Measurements from ENCODE around the gene HOMER1.

Gene HOMER1

DNA sequence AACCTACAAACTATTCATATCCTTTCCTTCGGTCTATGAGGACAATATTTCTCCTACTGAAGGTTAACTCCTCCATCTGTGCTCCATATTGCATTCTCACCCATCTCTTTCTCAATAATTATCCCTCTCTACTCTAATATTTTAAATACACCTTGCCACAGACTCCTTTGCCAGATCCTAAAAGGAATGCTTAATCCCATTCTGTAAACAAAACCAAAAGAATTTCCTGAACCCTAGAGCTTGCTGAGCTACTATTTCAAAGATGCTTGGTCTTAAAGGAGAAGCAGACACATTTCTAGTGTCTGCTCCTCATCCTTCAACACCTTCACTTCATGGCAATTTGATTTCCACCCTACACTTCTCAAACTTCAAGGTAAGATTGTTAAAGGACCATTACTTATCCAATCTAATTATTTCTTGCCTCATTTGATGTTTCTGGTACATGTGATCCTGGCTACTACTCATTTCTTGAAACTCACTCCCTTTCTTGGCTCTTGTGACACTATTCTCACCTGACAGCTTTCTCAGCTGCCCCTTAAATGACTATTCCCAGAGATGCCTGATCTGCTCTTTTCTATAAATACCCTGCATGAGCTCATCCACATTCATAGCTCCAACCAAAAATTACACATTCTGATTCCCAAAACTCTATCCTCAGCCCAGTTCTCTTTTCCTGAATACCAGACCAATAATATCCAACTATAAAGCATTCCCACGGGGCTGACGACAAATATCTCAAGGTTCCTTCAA lies 20.2 kb downstream of the HOMER1 start:
- no peak for TF ChIP-seq CTCF (IDR thresholded peaks at IDR 0.05; ENCODE audit: control extremely low read depth, extremely low read depth, low read depth, missing control alignments)
- ChIA-PET POLR2A (no interaction called here), CTCF (interaction anchor here (1.3 to 1.9 kb wide), 3 partner anchors 12 to 360 kb away, joined by 3 to 9 read pairs (median 4); no protein-coding TSS in a partner anchor)
- DNase-seq (ENCODE audit: extremely low spot score): no peak

- DNase-seq (ENCODE audit: extremely low spot score): no peak
- CTCF ChIA-PET: interaction anchor here (1.3 kb wide), 1 partner anchor 17 kb away, joined by 4 read pairs; no protein-coding TSS in a partner anchor
- no peak for TF ChIP-seq CTCF (IDR thresholded peaks at IDR 0.05; ENCODE audit: control extremely low read depth, extremely low read depth, low read depth, missing control alignments)
- POLR2A ChIA-PET: no interaction called here
Observed at GRCh38 chr5:79491690-79492317, 22.1 kb downstream of the HOMER1 start.

GRCh38 chr5:79490323-79490936 lies 23.5 kb downstream of the HOMER1 start:
- no peak for TF ChIP-seq CTCF (IDR thresholded peaks at IDR 0.05; ENCODE audit: control extremely low read depth, extremely low read depth, low read depth, missing control alignments)
- ChIA-PET CTCF (interaction anchor here (1.3 to 1.5 kb wide), 2 partner anchors 10 to 357 kb away, joined by 3 read pairs; no protein-coding TSS in a partner anchor), POLR2A (no interaction called here)
- DNase-seq (ENCODE audit: extremely low spot score): no peak

DNA sequence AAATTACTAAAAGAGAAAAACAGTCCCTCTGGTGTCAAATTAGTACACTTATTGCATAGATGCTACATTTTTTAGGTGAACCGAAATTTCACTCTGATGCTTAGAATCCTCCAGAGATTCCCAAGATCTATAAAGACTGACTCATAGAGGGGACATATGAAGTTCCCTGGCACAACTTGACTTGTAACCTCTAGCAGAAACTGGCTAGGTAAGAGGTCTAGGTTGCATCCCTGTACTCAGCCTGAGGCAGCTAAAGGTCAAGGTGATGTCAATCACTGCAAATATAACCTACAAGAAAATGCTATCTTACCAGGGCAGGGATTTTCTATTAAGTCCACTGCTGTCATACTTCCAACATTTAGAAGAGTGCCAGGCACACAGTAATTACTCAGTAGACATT lies 24.2 kb downstream of the HOMER1 start:
- CTCF ChIA-PET: interaction anchor here (1.3 to 1.5 kb wide), 2 partner anchors 10 to 356 kb away, joined by 3 read pairs; no protein-coding TSS in a partner anchor
- DNase-seq (ENCODE audit: extremely low spot score): no peak
- TF ChIP-seq CTCF (IDR thresholded peaks at IDR 0.05; ENCODE audit: control extremely low read depth, extremely low read depth, low read depth, missing control alignments): no peak
- POLR2A ChIA-PET: no interaction called here

- POLR2A ChIA-PET: no interaction called here
- CTCF ChIA-PET: interaction anchor here (1.0 to 1.5 kb wide), 3 partner anchors 12 to 463 kb away, joined by 3 to 5 read pairs (median 3); no protein-coding TSS in a partner anchor
- no peak for DNase-seq (ENCODE audit: extremely low spot score)
- no peak for TF ChIP-seq CTCF (IDR thresholded peaks at IDR 0.05; ENCODE audit: control extremely low read depth, extremely low read depth, low read depth, missing control alignments)
Observed at GRCh38 chr5:79488775-79489174, 25.2 kb downstream of the HOMER1 start.

DNA sequence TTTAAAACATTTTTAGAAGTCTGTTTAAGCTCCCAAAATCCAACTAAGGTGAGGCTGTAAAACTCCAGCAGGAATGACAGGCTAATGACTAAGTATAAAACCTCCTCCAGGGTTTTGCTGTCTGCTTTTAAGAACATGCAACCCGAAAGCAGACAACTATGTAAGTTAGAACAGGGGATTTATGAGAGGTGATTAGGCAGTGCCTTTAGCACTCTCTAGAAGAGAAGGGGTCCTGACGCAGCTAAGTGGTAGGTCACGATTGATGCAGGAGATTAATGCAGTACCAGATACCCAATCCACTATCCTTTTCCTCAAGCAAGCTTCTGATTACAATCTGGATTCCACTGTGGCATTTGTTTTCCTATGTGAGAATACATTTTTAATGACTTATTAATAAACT lies 25.9 kb downstream of the HOMER1 start:
- ChIA-PET CTCF (interaction anchor here (1.0 to 1.4 kb wide), 5 partner anchors 9 to 466 kb away, joined by 3 to 5 read pairs (median 3); no protein-coding TSS in a partner anchor), POLR2A (no interaction called here)
- TF ChIP-seq CTCF (IDR thresholded peaks at IDR 0.05; ENCODE audit: control extremely low read depth, extremely low read depth, low read depth, missing control alignments): no peak
- no peak for DNase-seq (ENCODE audit: extremely low spot score)
